GM19455 (cell line): ENCODE data around the gene PSME3IP1.
"Not testable (repeated sequence)": the region's sequence is repeated elsewhere in the genome, so short reads cannot be mapped to it uniquely, and the experiment has no call there.

Experiments used
- ATAC-seq: cut with Tn5 transposase; IDR thresholded peaks from one replicate; pipeline ENCODE4 v1.9.1; 2021; ENCODE audit not compliant: unreplicated experiment

Gene PSME3IP1

GRCh38 chr16:57200321-57200720, 14.5 kb upstream of the PSME3IP1 start:
- ATAC-seq: not testable (repeated sequence)

GRCh38 chr16:57196753-57197152, 10.9 kb upstream of the PSME3IP1 start:
- no peak for ATAC-seq

- ATAC-seq: no peak
Measured at GRCh38 chr16:57196286-57196685, 10.4 kb upstream of the PSME3IP1 start.

- ATAC-seq: no peak
Measured at GRCh38 chr16:57194512-57194911, 8.7 kb upstream of the PSME3IP1 start.

- ATAC-seq: no peak
Measured at GRCh38 chr16:57192720-57193486, 7.1 kb upstream of the PSME3IP1 start.

- no peak for ATAC-seq
Measured at GRCh38 chr16:57192146-57192545, 6.3 kb upstream of the PSME3IP1 start.

GRCh38 chr16:57191056-57191571, 5.3 kb upstream of the PSME3IP1 start:
- ATAC-seq: no peak

- no peak for ATAC-seq
Measured at GRCh38 chr16:57190136-57190535, 4.3 kb upstream of the PSME3IP1 start.

- not testable (repeated sequence) for ATAC-seq
Measured at GRCh38 chr16:57189527-57189926, 3.7 kb upstream of the PSME3IP1 start.

GRCh38 chr16:57188711-57189002, 2.8 kb upstream of the PSME3IP1 start:
- ATAC-seq: no peak

- ATAC-seq: not testable (repeated sequence)
Measured at GRCh38 chr16:57187902-57188710, 2.3 kb upstream of the PSME3IP1 start.

- ATAC-seq: no peak
Measured at GRCh38 chr16:57186872-57187854, 1.3 kb upstream of the PSME3IP1 start.

GRCh38 chr16:57185446-57185944, 344 bp downstream of the PSME3IP1 start:
- peak; percentile 43 for ATAC-seq

GRCh38 chr16:57184887-57185445, 873 bp downstream of the PSME3IP1 start:
- ATAC-seq: no peak

- ATAC-seq: no peak
Measured at GRCh38 chr16:57184113-57184512, 1.7 kb downstream of the PSME3IP1 start.

GRCh38 chr16:57179215-57179828, 6.5 kb downstream of the PSME3IP1 start:
- ATAC-seq: no peak

GRCh38 chr16:57178793-57179212, 7.0 kb downstream of the PSME3IP1 start:
- ATAC-seq: no peak

- no peak for ATAC-seq
Measured at GRCh38 chr16:57178196-57178595, 7.6 kb downstream of the PSME3IP1 start.

- ATAC-seq: no peak
Measured at GRCh38 chr16:57175896-57176295, 9.9 kb downstream of the PSME3IP1 start.

GRCh38 chr16:57172721-57173290, 13.0 kb downstream of the PSME3IP1 start:
- ATAC-seq: no peak
